GM12873 (cell line): Measurements from ENCODE around the gene SV2A.

ENCODE experiments used
- TF ChIP-seq, protein P1 (sequence below): IDR thresholded peaks from 2 replicates; pipeline ENCODE4 v1.5.1; 2012; ENCODE audit warnings: low read depth, mild to moderate bottlenecking, moderate library complexity, low read length, control low read depth; ENCODE audit not compliant: insufficient read depth; ENCODE audit errors: missing control alignments

The SV2A gene

GRCh38 chr1:149916193-149916897 lies 1.3 kb downstream of the SV2A start:
- TF ChIP-seq, protein P1, sequence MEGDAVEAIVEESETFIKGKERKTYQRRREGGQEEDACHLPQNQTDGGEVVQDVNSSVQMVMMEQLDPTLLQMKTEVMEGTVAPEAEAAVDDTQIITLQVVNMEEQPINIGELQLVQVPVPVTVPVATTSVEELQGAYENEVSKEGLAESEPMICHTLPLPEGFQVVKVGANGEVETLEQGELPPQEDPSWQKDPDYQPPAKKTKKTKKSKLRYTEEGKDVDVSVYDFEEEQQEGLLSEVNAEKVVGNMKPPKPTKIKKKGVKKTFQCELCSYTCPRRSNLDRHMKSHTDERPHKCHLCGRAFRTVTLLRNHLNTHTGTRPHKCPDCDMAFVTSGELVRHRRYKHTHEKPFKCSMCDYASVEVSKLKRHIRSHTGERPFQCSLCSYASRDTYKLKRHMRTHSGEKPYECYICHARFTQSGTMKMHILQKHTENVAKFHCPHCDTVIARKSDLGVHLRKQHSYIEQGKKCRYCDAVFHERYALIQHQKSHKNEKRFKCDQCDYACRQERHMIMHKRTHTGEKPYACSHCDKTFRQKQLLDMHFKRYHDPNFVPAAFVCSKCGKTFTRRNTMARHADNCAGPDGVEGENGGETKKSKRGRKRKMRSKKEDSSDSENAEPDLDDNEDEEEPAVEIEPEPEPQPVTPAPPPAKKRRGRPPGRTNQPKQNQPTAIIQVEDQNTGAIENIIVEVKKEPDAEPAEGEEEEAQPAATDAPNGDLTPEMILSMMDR: no peak

GRCh38 chr1:149915429-149916192 lies 2.0 kb downstream of the SV2A start:
- TF ChIP-seq, protein P1: no peak

DNA sequence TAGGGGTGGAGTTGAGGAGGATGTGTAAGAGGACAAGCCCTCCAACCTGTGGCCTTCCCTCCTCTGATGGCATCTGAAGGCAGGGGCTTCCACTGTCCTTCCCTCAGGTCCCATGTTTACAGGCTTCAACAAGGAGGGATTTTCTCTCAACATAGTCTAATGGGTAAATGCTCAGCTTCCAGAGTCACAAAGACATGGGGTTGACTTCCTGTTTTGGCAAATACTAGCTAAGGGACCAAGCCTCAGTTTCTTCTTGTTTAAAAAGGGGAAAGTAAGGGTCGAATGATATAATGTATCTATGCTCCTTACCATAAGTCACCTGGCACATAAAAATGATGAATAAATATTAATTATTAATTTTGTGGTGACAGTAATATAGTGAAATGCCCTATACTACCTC lies 3.1 kb downstream of the SV2A start:
- TF ChIP-seq, protein P1: no peak

GRCh38 chr1:149906570-149907075 lies 11.0 kb downstream of the SV2A start:
- TF ChIP-seq, protein P1: no peak

GRCh38 chr1:149903836-149904491 lies 13.7 kb downstream of the SV2A start:
- TF ChIP-seq, protein P1: no peak

- TF ChIP-seq, protein P1: no peak
These were observed 18.0 kb downstream of the SV2A start, which contains the start of gene BOLA1 for GRCh38 chr1:149899460-149900284. TSS of gene BOLA1 (plus strand) at chr1:149899568. CDS start at chr1:149900060, 492 bp downstream.
